ENCODE measurements around the gene USP15.

USP15 gene

DNA sequence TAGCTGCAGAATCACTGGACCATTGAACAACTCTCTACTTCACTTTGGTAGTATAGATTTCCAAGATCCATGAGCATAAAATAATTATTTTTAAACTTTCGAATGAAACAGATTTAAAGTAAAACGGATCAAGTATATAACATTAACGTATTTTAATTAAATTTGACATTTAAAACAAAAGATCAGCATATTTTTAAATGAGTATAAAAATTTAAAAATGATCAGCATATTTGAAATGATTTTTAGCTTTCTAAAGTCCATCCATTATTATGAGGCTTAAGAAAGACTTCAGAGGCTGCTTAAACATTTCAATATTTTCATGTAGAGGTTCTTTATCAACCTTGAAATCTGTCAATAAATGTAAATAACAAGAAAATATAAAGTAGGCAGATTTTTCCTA is 5.2 kb upstream of the USP15 start:
- in situ Hi-C loops (cut with MboI; ENCODE audit: low sequenced_read_pairs, unreplicated experiment), result loop anchor here (25.0 kb wide), 1 partner anchor 532 kb away; no protein-coding TSS in a partner anchor
- TF ChIP-seq, protein P1, sequence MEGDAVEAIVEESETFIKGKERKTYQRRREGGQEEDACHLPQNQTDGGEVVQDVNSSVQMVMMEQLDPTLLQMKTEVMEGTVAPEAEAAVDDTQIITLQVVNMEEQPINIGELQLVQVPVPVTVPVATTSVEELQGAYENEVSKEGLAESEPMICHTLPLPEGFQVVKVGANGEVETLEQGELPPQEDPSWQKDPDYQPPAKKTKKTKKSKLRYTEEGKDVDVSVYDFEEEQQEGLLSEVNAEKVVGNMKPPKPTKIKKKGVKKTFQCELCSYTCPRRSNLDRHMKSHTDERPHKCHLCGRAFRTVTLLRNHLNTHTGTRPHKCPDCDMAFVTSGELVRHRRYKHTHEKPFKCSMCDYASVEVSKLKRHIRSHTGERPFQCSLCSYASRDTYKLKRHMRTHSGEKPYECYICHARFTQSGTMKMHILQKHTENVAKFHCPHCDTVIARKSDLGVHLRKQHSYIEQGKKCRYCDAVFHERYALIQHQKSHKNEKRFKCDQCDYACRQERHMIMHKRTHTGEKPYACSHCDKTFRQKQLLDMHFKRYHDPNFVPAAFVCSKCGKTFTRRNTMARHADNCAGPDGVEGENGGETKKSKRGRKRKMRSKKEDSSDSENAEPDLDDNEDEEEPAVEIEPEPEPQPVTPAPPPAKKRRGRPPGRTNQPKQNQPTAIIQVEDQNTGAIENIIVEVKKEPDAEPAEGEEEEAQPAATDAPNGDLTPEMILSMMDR (IDR thresholded peaks at IDR 0.05; ENCODE audit: borderline replicate concordance, control extremely low read depth, extremely low read depth, insufficient read depth, missing control alignments), result no peak

DNA sequence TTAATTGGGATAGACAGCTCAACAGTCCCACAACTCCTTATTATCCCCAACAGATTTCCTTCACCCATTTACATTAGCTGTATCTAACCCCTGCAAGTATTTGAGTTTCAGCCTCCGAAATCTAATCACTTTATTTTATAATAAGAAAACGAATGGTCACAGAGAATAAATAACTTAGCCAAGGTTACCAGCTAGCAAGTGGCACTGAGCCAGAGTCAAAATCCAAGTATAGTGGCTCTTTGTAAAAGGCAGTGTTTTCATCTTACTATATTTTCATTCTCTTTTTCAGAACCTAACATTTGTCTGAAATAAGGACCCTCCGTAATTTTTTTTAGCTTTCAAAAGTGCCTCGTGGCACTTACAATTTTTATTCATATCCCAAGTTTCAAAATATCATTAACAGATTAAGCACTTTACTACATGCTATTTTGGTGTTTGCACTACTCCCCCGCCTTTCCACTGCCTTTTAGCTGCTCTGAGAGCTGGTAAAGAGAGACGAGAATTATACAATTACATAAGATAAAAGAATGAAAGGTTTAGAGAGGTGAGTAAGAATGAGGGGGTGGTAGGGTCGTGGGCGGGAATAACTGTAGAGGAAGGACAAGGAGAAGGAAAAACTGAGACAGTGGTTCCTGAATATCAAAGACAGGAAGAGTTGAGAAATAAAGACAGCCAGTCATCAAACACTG is 3.7 kb upstream of the USP15 start:
- DNase-seq (ENCODE audit: low spot score), result no peak
- in situ Hi-C loops (cut with MboI; ENCODE audit: low sequenced_read_pairs, unreplicated experiment), result loop anchor here (25.0 kb wide), 1 partner anchor 531 kb away; no protein-coding TSS in a partner anchor
- TF ChIP-seq, protein P1 (IDR thresholded peaks at IDR 0.05; ENCODE audit: borderline replicate concordance, control extremely low read depth, extremely low read depth, insufficient read depth, missing control alignments), result no peak

More for the DNA sequence above, 5.2 kb upstream of the USP15 start:
- DNase-seq (ENCODE audit: low spot score), result no peak

DNA sequence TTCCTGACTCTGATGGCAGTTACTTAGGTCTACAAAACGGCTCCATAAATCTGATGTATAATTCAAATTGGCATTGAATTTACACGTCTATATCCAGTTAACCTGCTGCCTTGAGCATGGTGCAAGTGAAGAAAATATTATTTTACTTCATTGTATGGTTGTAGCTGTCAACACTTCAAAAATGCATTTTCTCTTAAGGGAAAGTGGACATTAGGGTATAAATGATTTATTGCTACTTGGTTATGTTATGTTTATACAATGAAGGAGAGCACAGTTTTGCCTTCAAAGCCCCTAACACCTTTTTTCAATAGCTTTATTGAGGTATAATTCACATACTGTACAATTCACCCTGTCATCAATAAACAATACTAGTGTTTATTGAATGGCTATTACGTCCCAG is 2.0 kb upstream of the USP15 start:
- in situ Hi-C loops (cut with MboI; ENCODE audit: low sequenced_read_pairs, unreplicated experiment), result loop anchor here (25.0 kb wide), 1 partner anchor 529 kb away; no protein-coding TSS in a partner anchor
- DNase-seq (ENCODE audit: low spot score), result no peak
- TF ChIP-seq, protein P1 (IDR thresholded peaks at IDR 0.05; ENCODE audit: borderline replicate concordance, control extremely low read depth, extremely low read depth, insufficient read depth, missing control alignments), result no peak

DNA sequence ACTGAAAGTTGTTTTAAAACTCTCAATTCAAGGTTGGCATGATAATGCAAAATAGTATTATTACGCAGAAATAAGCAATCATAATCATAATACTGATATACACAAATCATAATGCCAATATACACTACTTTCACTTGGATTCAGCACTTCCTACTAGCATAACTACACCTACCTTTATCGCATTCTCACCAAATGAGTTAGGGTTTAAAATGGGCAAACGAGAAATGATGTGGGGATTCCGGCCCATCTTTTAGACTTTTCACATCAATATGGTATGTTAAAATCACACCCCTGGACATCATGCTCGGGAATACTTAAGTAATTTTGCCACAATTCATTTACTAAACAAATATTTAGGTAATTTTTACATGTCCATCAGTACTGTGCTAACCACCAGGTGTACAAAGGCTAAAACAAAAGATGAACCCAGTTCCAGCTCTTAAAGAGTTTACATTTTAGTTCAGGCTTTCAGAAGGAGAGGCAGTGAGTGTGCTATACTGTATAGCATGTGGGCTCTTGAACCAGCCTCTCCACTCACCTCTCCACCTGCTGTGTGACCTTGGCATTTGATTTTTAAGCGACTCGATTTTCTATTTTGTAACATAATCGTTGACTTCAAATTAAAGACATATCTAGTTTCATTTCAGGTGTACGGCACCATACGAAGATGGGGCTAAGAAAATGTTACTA is 1.1 kb upstream of the USP15 start:
- TF ChIP-seq, protein P1 (IDR thresholded peaks at IDR 0.05; ENCODE audit: borderline replicate concordance, control extremely low read depth, extremely low read depth, insufficient read depth, missing control alignments), result no peak
- in situ Hi-C loops (cut with MboI; ENCODE audit: low sequenced_read_pairs, unreplicated experiment), result loop anchor here (25.0 kb wide), 1 partner anchor 528 kb away; no protein-coding TSS in a partner anchor
- DNase-seq (ENCODE audit: low spot score), result no peak

DNA sequence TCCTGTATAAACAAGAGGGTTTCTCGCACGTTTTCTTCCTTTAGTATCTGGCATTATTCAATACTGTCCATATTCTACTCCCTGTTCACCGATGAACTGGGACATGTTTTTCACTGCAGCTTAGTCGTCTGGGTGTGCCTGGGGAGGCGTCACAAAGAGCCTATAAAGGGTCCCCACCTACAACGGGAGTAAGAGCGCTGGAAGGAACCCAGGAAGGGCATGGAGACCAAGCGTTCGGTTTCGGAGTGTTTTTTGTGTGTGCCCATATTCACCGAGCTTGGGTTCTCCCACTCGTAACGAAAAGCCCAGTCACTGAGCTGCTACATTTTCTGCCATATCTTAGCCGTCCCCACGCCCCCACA is 592 bp upstream of the USP15 start:
- no peak for DNase-seq (ENCODE audit: low spot score)
- TF ChIP-seq, protein P1 (IDR thresholded peaks at IDR 0.05; ENCODE audit: borderline replicate concordance, control extremely low read depth, extremely low read depth, insufficient read depth, missing control alignments), result no peak
- in situ Hi-C loops (cut with MboI; ENCODE audit: low sequenced_read_pairs, unreplicated experiment), result loop anchor here (25.0 kb wide), 1 partner anchor 528 kb away; no protein-coding TSS in a partner anchor

DNA sequence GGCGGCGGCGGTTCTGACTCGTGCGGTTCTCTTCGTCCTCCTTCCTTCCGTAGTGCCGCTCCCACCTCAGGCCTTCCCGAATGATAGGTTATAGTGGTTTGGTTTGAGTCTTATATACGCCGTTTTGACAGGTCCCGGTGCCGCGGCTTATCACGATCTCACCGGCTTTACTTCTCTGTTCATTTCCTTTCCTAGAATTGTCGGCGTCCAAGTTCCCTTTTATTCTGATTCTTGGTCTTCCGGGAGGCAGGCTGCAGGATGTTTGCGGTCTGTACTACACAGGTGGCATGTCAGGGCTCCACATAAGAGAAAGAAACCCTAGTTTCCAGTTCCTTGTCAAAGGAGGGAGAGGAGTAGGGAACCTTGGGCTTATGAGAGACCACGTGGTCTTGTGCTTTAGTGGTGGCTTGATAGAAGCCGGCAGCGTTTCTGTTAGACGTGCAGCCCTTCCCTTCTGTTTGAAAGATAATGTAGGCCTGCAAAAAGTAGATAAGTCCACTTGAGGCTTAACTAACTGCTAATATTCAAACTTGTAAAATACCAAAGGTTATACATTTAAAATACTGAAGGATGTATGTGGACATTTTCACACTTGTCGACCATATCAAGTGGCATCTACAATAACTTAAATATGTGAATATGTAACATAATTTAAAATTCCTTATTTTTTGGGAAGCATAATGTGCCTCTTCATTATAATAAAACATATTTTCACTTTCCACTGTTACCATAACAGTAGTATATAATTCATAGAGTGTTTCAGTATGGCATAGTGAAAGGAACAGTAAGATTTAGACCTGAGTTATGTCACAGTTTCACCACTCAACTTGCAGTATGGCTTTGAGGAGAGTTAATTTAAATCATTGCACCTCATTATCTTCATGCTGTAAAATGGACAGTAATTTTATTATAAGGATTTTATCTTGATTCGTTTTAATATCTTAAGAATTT is 804 bp downstream of the USP15 start:
- DNase-seq (ENCODE audit: low spot score), result peak; percentile 41
- TF ChIP-seq, protein P1 (IDR thresholded peaks at IDR 0.05; ENCODE audit: borderline replicate concordance, control extremely low read depth, extremely low read depth, insufficient read depth, missing control alignments), result no peak
- in situ Hi-C loops (cut with MboI; ENCODE audit: low sequenced_read_pairs, unreplicated experiment), result loop anchor here (25.0 kb wide), 1 partner anchor 526 kb away; no protein-coding TSS in a partner anchor

Measured in GM13976 (cell line).